Umbilical cord (tissue), 1 donor: ENCODE results near the gene LY6G5C. TPM values are rescaled to one million over a fixed set of nuclear protein-coding genes. Genes with fewer than 3 reads are reported as not detected.

Source experiments
- total RNA-seq: library from RNA; depleted of rRNA; stranded (reverse); fragments of >200 nt; gene quantifications from one replicate; pipeline ENCODE4 v1.2.3, GENCODE V29; 2014; ENCODE audit warnings: low replicate concordance; ENCODE audit not compliant: insufficient read depth

The LY6G5C gene
- total RNA-seq, 1 donor from 2014 or later: 0.48 TPM

Other genes starting within 250 kb of the LY6G5C start
- 0.24 TPM for gene MICB, start 182.9 kb downstream of the LY6G5C start, total RNA-seq
- gene MCCD1, start 152.1 kb downstream of the LY6G5C start, total RNA-seq: not detected
- gene DDX39B, start 139.1 kb downstream of the LY6G5C start, total RNA-seq: 185 TPM
- 3.6 TPM for gene ATP6V1G2, start 134.5 kb downstream of the LY6G5C start, total RNA-seq
- 28.6 TPM for gene NFKBIL1, start 133.5 kb downstream of the LY6G5C start, total RNA-seq
- not detected for gene LTA, start 108.8 kb downstream of the LY6G5C start, total RNA-seq
- gene TNF, start 105.5 kb downstream of the LY6G5C start, total RNA-seq: 1.4 TPM
- gene LTB, start 98.6 kb downstream of the LY6G5C start, total RNA-seq: 0.96 TPM
- gene LST1, start 94.8 kb downstream of the LY6G5C start, total RNA-seq: not detected
- not detected for gene NCR3, start 88.1 kb downstream of the LY6G5C start, total RNA-seq
- gene AIF1, start 65.8 kb downstream of the LY6G5C start, total RNA-seq: 63.6 TPM
- gene PRRC2A, start 60.4 kb downstream of the LY6G5C start, total RNA-seq: 21.4 TPM
- 58.7 TPM for gene BAG6, start 28.4 kb downstream of the LY6G5C start, total RNA-seq
- gene APOM, start 25.2 kb downstream of the LY6G5C start, total RNA-seq: not detected
- 24.1 TPM for gene C6orf47, start 20.3 kb downstream of the LY6G5C start, total RNA-seq
- gene GPANK1, start 16.1 kb downstream of the LY6G5C start, total RNA-seq: 9.6 TPM
- 36.6 TPM for gene CSNK2B, start 15.0 kb downstream of the LY6G5C start, total RNA-seq
- gene LY6G5B, start 11.1 kb downstream of the LY6G5C start, total RNA-seq: 1.2 TPM
- gene ABHD16A, start 22.3 kb upstream of the LY6G5C start, total RNA-seq: 33.7 TPM
- gene LY6G6F, start 25.8 kb upstream of the LY6G5C start, total RNA-seq: not detected
- not detected for gene LY6G6D, start 34.3 kb upstream of the LY6G5C start, total RNA-seq
- 3.1 TPM for gene LY6G6C, start 40.7 kb upstream of the LY6G5C start, total RNA-seq
- 3.1 TPM for gene MPIG6B, start 42.3 kb upstream of the LY6G5C start, total RNA-seq
- gene DDAH2, start 48.2 kb upstream of the LY6G5C start, total RNA-seq: 87.4 TPM
- 203 TPM for gene CLIC1, start 55.5 kb upstream of the LY6G5C start, total RNA-seq
- 8.2 TPM for gene MSH5, start 58.9 kb upstream of the LY6G5C start, total RNA-seq
- not detected for gene SAPCD1, start 81.6 kb upstream of the LY6G5C start, total RNA-seq
- gene VWA7, start 96.3 kb upstream of the LY6G5C start, total RNA-seq: not detected
- 18.8 TPM for gene VARS1, start 114.7 kb upstream of the LY6G5C start, total RNA-seq
- 28.9 TPM for gene LSM2, start 125.9 kb upstream of the LY6G5C start, total RNA-seq
- gene HSPA1L, start 134.2 kb upstream of the LY6G5C start, total RNA-seq: 1.4 TPM
- gene HSPA1A, start 134.5 kb upstream of the LY6G5C start, total RNA-seq: 84.7 TPM
- gene HSPA1B, start 146.7 kb upstream of the LY6G5C start, total RNA-seq: 37.3 TPM
- 47.9 TPM for gene NEU1, start 181.8 kb upstream of the LY6G5C start, total RNA-seq
- gene SLC44A4, start 197.9 kb upstream of the LY6G5C start, total RNA-seq: 0.96 TPM
- 33.9 TPM for gene EHMT2, start 216.6 kb upstream of the LY6G5C start, total RNA-seq
- gene ZBTB12, start 221.0 kb upstream of the LY6G5C start, total RNA-seq: 1.9 TPM
- gene C2, start 246.7 kb upstream of the LY6G5C start, total RNA-seq: 27.0 TPM